ENCODE measurements around the gene AGAP1.

GRCh38 chr2:235860111-235860510 is 366.3 kb downstream of the AGAP1 start:
- TF ChIP-seq, protein P1, sequence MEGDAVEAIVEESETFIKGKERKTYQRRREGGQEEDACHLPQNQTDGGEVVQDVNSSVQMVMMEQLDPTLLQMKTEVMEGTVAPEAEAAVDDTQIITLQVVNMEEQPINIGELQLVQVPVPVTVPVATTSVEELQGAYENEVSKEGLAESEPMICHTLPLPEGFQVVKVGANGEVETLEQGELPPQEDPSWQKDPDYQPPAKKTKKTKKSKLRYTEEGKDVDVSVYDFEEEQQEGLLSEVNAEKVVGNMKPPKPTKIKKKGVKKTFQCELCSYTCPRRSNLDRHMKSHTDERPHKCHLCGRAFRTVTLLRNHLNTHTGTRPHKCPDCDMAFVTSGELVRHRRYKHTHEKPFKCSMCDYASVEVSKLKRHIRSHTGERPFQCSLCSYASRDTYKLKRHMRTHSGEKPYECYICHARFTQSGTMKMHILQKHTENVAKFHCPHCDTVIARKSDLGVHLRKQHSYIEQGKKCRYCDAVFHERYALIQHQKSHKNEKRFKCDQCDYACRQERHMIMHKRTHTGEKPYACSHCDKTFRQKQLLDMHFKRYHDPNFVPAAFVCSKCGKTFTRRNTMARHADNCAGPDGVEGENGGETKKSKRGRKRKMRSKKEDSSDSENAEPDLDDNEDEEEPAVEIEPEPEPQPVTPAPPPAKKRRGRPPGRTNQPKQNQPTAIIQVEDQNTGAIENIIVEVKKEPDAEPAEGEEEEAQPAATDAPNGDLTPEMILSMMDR (IDR thresholded peaks at IDR 0.05), result no peak
- TF ChIP-seq POLR2A (IDR thresholded peaks at IDR 0.05), result no peak
